Neural crest cell (in vitro differentiated cells): ENCODE data around the gene PEX11G. TPM values are rescaled to one million over a fixed set of nuclear protein-coding genes. Genes with fewer than 3 reads are reported as not detected.

Experiments used
- DNase-seq: peaks from one replicate; pipeline ENCODE4 v3.0.0; 2021; ENCODE audit warnings: low read depth, mixed read lengths, low spot score
- H3K27ac Mint-ChIP-seq: one replicate; pipeline ENCODE4 v1.8.0; 2021; ENCODE audit warnings: mild to moderate bottlenecking, mixed read lengths; ENCODE audit not compliant: unreplicated experiment
- H3K27me3 Mint-ChIP-seq: 2 replicates; pipeline ENCODE4 v1.8.0; 2021; ENCODE audit warnings: low read depth, mild to moderate bottlenecking, mixed read lengths
- H3K36me3 Mint-ChIP-seq: 2 replicates; pipeline ENCODE4 v1.8.0; 2021; ENCODE audit warnings: low read depth, mild to moderate bottlenecking, mixed read lengths
- H3K4me1 Mint-ChIP-seq: 2 replicates; pipeline ENCODE4 v1.8.0; 2021; ENCODE audit warnings: mixed read lengths
- H3K4me3 Mint-ChIP-seq: one replicate; pipeline ENCODE4 v1.8.0; 2021; ENCODE audit warnings: mild to moderate bottlenecking, mixed read lengths
- H3K9me3 Mint-ChIP-seq: 2 replicates; pipeline ENCODE4 v1.8.0; 2021; ENCODE audit warnings: mixed read lengths
- CTCF ChIP-seq: fragments of 200-600 bp; sonication (generic); conservative IDR thresholded peaks from 2 replicates; pipeline ENCODE4 v1.5.0; 2021; ENCODE audit warnings: antibody characterized with exemption, mild to moderate bottlenecking
- total RNA-seq: library from RNA; stranded (reverse); gene quantifications from 2 replicates; pipeline ENCODE4 v1.2.1, GENCODE V29; 2021

PEX11G gene
- total RNA-seq, 1 donor from 2014 or later: 3.4 TPM

GRCh38 chr19:7482584-7483439, 6.0 kb downstream of the PEX11G start:
- Mint-ChIP-seq H3K4me3 (no peak overlapping the region), H3K27me3 (no peaks in the 10 kb centered on the region), H3K4me1 (peaks cover 15% of the 10 kb centered on the region), H3K9me3 (no peaks in the 10 kb centered on the region), H3K36me3 (no peaks in the 10 kb centered on the region), H3K27ac (no peak overlapping the region)
- DNase-seq: no peak
- no peak for TF ChIP-seq CTCF

GRCh38 chr19:7480970-7481255, 7.9 kb downstream of the PEX11G start:
- Mint-ChIP-seq H3K9me3 (no peaks in the 10 kb centered on the region), H3K4me3 (no peak overlapping the region), H3K27ac (no peak overlapping the region), H3K36me3 (no peaks in the 10 kb centered on the region), H3K27me3 (no peaks in the 10 kb centered on the region), H3K4me1 (peaks cover 15% of the 10 kb centered on the region)
- TF ChIP-seq CTCF: no peak
- no peak for DNase-seq

- H3K4me1 Mint-ChIP-seq: peaks cover 15% of the 10 kb centered on the region
- H3K36me3 Mint-ChIP-seq: no peaks in the 10 kb centered on the region
- no peak for TF ChIP-seq CTCF
- peak overlapping the region; percentile 12 for H3K4me3 Mint-ChIP-seq
- H3K9me3 Mint-ChIP-seq: no peaks in the 10 kb centered on the region
- H3K27ac Mint-ChIP-seq: peak overlapping the region; percentile 84
- DNase-seq: no peak
- H3K27me3 Mint-ChIP-seq: no peaks in the 10 kb centered on the region
These were observed 8.4 kb downstream of the PEX11G start for GRCh38 chr19:7480222-7480969.

- no peak for TF ChIP-seq CTCF
- Mint-ChIP-seq H3K27me3 (no peaks in the 10 kb centered on the region), H3K4me3 (no peak overlapping the region), H3K4me1 (peaks cover 15% of the 10 kb centered on the region), H3K9me3 (no peaks in the 10 kb centered on the region), H3K27ac (no peak overlapping the region), H3K36me3 (no peaks in the 10 kb centered on the region)
- DNase-seq: no peak
These were observed 10.0 kb downstream of the PEX11G start for GRCh38 chr19:7478843-7479227.

GRCh38 chr19:7478173-7478842, 10.5 kb downstream of the PEX11G start:
- peaks cover 15% of the 10 kb centered on the region for H3K4me1 Mint-ChIP-seq
- H3K36me3 Mint-ChIP-seq: no peaks in the 10 kb centered on the region
- no peak for TF ChIP-seq CTCF
- H3K4me3 Mint-ChIP-seq: no peak overlapping the region
- no peak overlapping the region for H3K27ac Mint-ChIP-seq
- no peaks in the 10 kb centered on the region for H3K27me3 Mint-ChIP-seq
- no peak for DNase-seq
- H3K9me3 Mint-ChIP-seq: no peaks in the 10 kb centered on the region
